GM23248 (cell line): ENCODE results near the gene AIMP1.
"Not testable (repeated sequence)": the region's sequence is repeated elsewhere in the genome, so short reads cannot be mapped to it uniquely, and the experiment has no call there.

Experiments
- EZH2 ChIP-seq: fragments of 200-600 bp; sonication (generic); IDR thresholded peaks from 2 replicates; pipeline ENCODE4 v1.6.1; 2018; ENCODE audit warnings: antibody characterized with exemption, mild to moderate bottlenecking; ENCODE audit not compliant: insufficient read depth, poor library complexity, severe bottlenecking
- EZH2phosphoT487 ChIP-seq: fragments of 200-600 bp; sonication (generic); IDR thresholded peaks from 2 replicates; pipeline ENCODE4 v1.6.1; 2018; ENCODE audit warnings: antibody characterized with exemption, moderate library complexity, mild to moderate bottlenecking, low read depth; ENCODE audit not compliant: insufficient read depth

DNA sequence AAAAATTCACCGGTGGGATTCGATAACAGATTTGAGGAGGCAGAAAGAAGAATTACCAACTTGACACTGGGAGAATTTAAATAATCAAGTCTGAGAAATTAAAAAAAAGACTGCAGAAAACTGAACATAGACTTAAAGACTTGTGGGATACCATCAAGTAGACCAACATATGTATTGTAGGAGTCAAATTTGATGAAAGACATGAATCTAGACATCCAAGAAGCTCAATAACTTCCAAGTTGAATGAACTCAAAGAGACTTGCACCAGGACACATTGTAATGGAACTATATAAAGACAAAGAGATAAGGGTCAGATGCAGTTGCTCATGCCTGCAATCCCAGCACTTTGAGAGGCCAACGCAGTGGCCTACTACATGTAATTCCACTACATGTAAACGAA is 82.5 kb downstream of the AIMP1 start:
- TF ChIP-seq EZH2, EZH2phosphoT487: not testable (repeated sequence)
